AML-193 (cell line): Measurements from ENCODE around the gene UGDH.

Experiments used
- DNase-seq, 2 experiments: peaks; one replicate each; lab custom pipeline; 2025; lab: John Stamatoyannopoulos, UW

The UGDH gene

DNA sequence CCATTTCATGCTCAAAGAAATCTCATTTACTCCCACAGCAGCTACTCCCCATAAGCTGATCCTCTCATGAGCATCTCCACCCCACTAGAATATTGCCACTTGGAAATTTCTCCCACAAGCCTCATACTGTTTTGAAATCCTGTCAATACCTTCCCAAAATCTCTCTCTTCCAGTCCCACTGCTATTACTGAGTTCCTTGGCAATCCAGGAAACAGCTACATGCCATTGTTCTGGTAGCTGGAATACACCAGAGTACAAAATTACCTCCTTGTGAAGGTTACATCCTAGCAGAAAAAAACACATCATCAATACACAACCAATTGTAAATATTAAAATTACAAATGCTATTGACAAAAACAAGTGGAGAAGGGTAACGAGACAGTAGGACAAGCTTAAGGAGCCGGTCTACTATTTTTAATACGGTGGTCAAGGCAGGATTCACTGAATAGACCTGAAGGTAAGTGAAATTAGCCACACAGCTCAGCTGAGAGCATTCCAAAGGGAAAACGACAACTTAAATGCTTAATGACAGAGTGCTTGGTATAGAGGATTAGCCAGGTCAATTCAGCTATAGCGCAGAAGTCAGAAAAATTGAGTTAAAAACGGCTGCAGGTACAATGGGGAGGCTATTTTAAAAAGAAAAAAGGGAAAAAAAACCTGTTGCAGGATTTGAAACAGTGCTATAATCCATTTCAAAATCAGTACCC lies 74.9 kb downstream of the UGDH start:
- no peak for DNase-seq

DNA sequence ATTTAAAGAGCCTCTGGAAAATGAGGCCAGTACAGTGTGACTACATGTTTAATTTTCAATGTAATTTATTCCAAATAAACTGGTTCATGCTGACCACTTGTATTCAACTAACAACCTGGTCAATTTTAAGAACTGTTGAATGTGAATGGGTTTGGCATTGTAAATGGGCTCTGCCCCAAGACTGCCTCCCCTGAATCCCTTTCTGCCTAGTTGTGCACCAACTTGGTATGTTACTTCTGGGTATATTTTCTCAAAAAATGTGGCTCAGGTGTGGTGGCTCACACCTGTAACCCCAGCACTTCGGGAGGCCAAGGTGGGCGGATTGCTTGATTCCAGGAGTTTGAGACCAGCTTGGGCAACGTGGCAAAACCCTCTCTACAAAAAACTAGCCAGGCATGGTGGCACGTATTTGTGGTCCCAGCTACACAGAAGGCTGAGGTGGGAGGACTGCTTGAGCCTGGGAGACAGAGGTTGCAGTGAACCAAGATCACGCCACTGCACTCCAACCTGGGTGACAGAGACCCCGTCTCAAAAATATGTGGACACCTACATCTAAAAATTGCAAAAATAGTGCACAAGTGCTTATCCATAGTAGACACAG lies 75.7 kb downstream of the UGDH start:
- no peak for DNase-seq

DNA sequence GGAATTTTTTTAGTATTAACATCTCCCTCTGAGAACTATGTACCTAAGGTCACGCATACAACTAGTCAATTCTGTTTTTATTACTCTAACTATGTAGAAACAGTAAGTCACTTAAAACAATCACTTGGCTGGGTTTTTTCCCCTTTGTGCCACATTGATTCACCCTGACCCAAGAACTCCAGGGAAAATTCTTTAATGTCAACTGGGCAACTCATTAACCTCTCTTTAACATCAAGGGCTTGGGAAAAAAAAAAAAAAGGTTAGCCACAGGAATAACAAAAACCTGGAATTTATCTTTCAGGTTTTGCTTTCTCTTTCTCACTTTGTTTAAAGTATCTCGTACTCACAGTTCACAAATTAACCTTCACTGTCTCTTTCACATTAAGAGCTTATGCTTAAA lies 76.6 kb downstream of the UGDH start:
- no peak for DNase-seq
